Measurements from ENCODE around the gene AKIRIN2. TPM values are rescaled to one million over a fixed set of nuclear protein-coding genes. Genes with fewer than 3 reads are reported as not detected.

AKIRIN2 gene
- total and polyA plus RNA-seq, 9 of the 15 experiments (the other 6 are each of a cell fraction or from before 2014, with no cell fraction given) = 5.8 to 63.9 (median 28.1) TPM

- TF ChIP-seq ETS2 (tag; IDR thresholded peaks at IDR 0.05; ENCODE audit: borderline replicate concordance, poor library complexity, severe bottlenecking) (no peak), CBX3 (IDR thresholded peaks at IDR 0.05; ENCODE audit: borderline replicate concordance in 1 of 2, low read length in 2 of 2) (peak in 1 of 2 experiments; percentile 85; a peak in 2 of 3 replicates), PRDM10 (IDR thresholded peaks at IDR 0.05; ENCODE audit: partially characterized antibody) (peak; percentile 21), TEAD1 (CRISPR knock-in tag; IDR thresholded peaks at IDR 0.05) (peak; percentile 44 to 92; a peak in 2 of 4 replicates), ZNF76 (CRISPR knock-in tag; IDR thresholded peaks at IDR 0.05; ENCODE audit: borderline replicate concordance) (0 out of 2 replicates have a peak, but pooled peaks have one; percentile 51), ATF7 (IDR thresholded peaks at IDR 0.05) (peak; percentile 78), ZFX (CRISPR knock-in tag; IDR thresholded peaks at IDR 0.05) (peak; percentile 73), MIER1 (IDR thresholded peaks at IDR 0.05; ENCODE audit: low read depth) (no peak), ZNF518B (CRISPR knock-in tag; IDR thresholded peaks at IDR 0.05) (no peak), ZSCAN29 (IDR thresholded peaks at IDR 0.05) (no peak), NCOR1 (IDR thresholded peaks at IDR 0.05) (peak; percentile 76), SAFB (IDR thresholded peaks at IDR 0.05; ENCODE audit: borderline replicate concordance, low read depth, low read length) (no peak)
- TF ChIP-seq, protein P1, sequence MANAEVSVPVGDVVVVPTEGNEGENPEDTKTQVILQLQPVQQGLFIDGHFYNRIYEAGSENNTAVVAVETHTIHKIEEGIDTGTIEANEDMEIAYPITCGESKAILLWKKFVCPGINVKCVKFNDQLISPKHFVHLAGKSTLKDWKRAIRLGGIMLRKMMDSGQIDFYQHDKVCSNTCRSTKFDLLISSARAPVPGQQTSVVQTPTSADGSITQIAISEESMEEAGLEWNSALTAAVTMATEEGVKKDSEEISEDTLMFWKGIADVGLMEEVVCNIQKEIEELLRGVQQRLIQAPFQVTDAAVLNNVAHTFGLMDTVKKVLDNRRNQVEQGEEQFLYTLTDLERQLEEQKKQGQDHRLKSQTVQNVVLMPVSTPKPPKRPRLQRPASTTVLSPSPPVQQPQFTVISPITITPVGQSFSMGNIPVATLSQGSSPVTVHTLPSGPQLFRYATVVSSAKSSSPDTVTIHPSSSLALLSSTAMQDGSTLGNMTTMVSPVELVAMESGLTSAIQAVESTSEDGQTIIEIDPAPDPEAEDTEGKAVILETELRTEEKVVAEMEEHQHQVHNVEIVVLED (CRISPR knock-in tag; IDR thresholded peaks at IDR 0.05) = peak; percentile 48; the same call in 1 of the 2 replicates
These were observed 21.4 kb upstream of the AKIRIN2 start (continued) for GRCh38 chr6:87723170-87724078.
